Fibroblast of villous mesenchyme (primary cell): ENCODE data around the gene SORCS2. TPM values are rescaled to one million over a fixed set of nuclear protein-coding genes. Genes with fewer than 3 reads are reported as not detected.

Experiments
- DNase-seq: peaks from one replicate; pipeline ENCODE4 v3.0.0-alpha.2; 2010; ENCODE audit warnings: low read depth
- H3K4me3 ChIP-seq: 2 replicates; pipeline ENCODE4 v1.5.1; 2011; ENCODE audit warnings: low read depth, mild to moderate bottlenecking, low read length
- CTCF ChIP-seq: IDR thresholded peaks from 2 replicates; pipeline ENCODE4 v1.5.1; 2012; ENCODE audit warnings: low read depth, mild to moderate bottlenecking, low read length; ENCODE audit not compliant: insufficient read depth
- total RNA-seq: library from RNA; depleted of rRNA; stranded (reverse); fragments of >200 nt; gene quantifications from 2 replicates; pipeline ENCODE4 v1.2.3, GENCODE V29; 2012

The SORCS2 gene
- total RNA-seq, 1 donor = under 0.01 TPM

GRCh38 chr4:7722766-7723387, 530.5 kb downstream of the SORCS2 start:
- no peak overlapping the region for H3K4me3 ChIP-seq
- no peak for TF ChIP-seq CTCF
- no peak for DNase-seq

GRCh38 chr4:7723625-7724024, 531.3 kb downstream of the SORCS2 start:
- no peak overlapping the region for H3K4me3 ChIP-seq
- DNase-seq = no peak
- TF ChIP-seq CTCF = no peak

- TF ChIP-seq CTCF = no peak
- no peak overlapping the region for H3K4me3 ChIP-seq
- DNase-seq = no peak
Observed at GRCh38 chr4:7725951-7726350, 533.6 kb downstream of the SORCS2 start.

- no peak for TF ChIP-seq CTCF
- no peak for DNase-seq
- no peak overlapping the region for H3K4me3 ChIP-seq
Observed at GRCh38 chr4:7726665-7727413, 534.5 kb downstream of the SORCS2 start.

GRCh38 chr4:7727749-7728148, 535.4 kb downstream of the SORCS2 start:
- DNase-seq = no peak
- no peak for TF ChIP-seq CTCF
- no peak overlapping the region for H3K4me3 ChIP-seq

- H3K4me3 ChIP-seq = no peak overlapping the region
- no peak for DNase-seq
- no peak for TF ChIP-seq CTCF
Observed at GRCh38 chr4:7731437-7731836, 539.1 kb downstream of the SORCS2 start.
